Suprapubic skin (tissue), 4 donors: ENCODE results near the gene APMAP.

Experiments
- CTCF ChIP-seq, 2 donors: fragments of 200-600 bp in 1 of 2; fragments of 450-650 bp in 1 of 2; sonication (generic) in 1 of 2; IDR thresholded peaks; one replicate each; pipeline ENCODE4 v1.5.1; 2016 to 2019; ENCODE audit warnings: antibody characterized with exemption in 2 of 2, mild to moderate bottlenecking in 1 of 2, moderate library complexity in 1 of 2
- EP300 ChIP-seq: sonication (generic); formaldehyde crosslinking; IDR thresholded peaks from one replicate; pipeline ENCODE4 v1.6.1; 2017; ENCODE audit warnings: antibody characterized with exemption
- POLR2A ChIP-seq, 2 donors: fragments of 450-650 bp; IDR thresholded peaks; one replicate each; pipeline ENCODE4 v1.6.1; 2017; ENCODE audit warnings: antibody characterized with exemption in 2 of 2, mild to moderate bottlenecking in 2 of 2, moderate library complexity in 2 of 2
- POLR2AphosphoS5 ChIP-seq, 3 donors: sonication (generic); formaldehyde crosslinking; IDR thresholded peaks; one replicate each; pipeline ENCODE4 v1.6.1; 2017; ENCODE audit warnings: antibody characterized with exemption in 3 of 3

GRCh38 chr20:24986436-24987015 lies 6.0 kb downstream of the APMAP start:
- TF ChIP-seq CTCF (IDR thresholded peaks at IDR 0.05), result no peak
- no peak for TF ChIP-seq POLR2AphosphoS5 (IDR thresholded peaks at IDR 0.05)
- no peak for TF ChIP-seq POLR2A (IDR thresholded peaks at IDR 0.05)
- TF ChIP-seq EP300, result no peak
